ENCODE measurements around the gene SLC17A2. TPM values are rescaled to one million over a fixed set of nuclear protein-coding genes. Genes with fewer than 3 reads are reported as not detected.

Gene SLC17A2
- total and polyA plus RNA-seq, 2 donors (not counting 1 experiment from before 2014, with no cell fraction given), result not detected

DNA sequence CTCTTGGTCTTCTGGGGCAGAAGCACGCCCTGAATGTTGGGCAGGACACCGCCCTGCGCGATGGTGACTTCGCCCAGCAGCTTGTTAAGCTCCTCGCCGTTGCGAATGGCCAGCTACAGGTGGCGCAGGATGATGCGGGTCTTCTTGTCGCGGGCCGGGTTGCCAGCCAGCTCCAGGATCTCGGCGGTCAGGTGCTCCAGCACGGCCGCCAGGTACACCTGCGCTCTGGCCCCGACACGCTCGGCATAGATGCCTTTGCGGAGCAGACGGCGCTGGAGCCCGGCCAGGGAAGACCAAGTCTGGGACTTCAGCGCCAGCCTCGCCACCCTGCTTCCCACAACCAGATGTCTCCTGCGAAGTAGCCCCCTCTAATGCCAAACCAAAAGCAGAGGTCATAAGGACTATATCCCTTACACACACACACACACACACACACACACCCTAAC, 48.4 kb downstream of the SLC17A2 start:
- WGBS (ENCODE audit: insufficient coverage), result 46% methylated on average over 28 of the region's 28 CpGs
- peak overlapping the region; percentile 68 for H3K4me2 ChIP-seq (replicated peaks; ENCODE audit: low read depth, low read length, poor library complexity, severe bottlenecking)
- peak overlapping the region; percentile 37 for H3K27ac Mint-ChIP-seq

DNA sequence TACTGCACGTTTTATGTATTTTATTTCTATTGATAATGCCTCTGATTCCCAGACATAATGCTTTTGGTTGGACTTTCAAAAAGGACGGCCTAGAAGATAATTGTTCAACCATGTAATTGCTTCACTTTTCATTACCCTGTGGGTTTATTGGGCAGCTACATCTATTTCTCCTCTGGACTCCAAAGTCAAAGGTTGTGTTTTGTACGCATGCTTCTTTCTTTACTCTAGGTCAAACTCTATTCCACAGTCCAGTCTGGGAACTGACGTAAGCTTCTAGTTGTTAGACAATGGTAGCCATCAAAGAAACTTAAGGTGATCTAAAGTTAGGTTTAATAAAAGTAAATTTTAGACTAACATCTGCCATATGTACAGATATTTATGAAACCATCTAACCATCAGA, 49.9 kb downstream of the SLC17A2 start:
- Histone ChIP-seq H3K79me2 (ENCODE audit: control insufficient read depth, insufficient read depth, low read length) (no peaks in the 10 kb centered on the region), H3K36me3 (replicated peaks in 1 of 2; ENCODE audit: control extremely low read depth in 1 of 2, control insufficient read depth in 1 of 2, extremely low read depth in 1 of 2, insufficient read depth in 2 of 2, low read length in 1 of 2) (no peaks in the 10 kb centered on the region), H4K20me1 (ENCODE audit: control insufficient read depth, insufficient read depth, low read length, poor library complexity, severe bottlenecking) (no peaks in the 10 kb centered on the region), H2AFZ (ENCODE audit: insufficient read depth, low read depth, low read length, poor library complexity, severe bottlenecking) (no peak overlapping the region), H3K4me1 (ENCODE audit: control insufficient read depth in 2 of 2, insufficient read depth in 2 of 2, low read length in 2 of 2) (peaks cover 0 to 4% of the 10 kb centered on the region in 2 donors), H3K4me2 (replicated peaks; ENCODE audit: low read depth, low read length, poor library complexity, severe bottlenecking) (no peak overlapping the region), H3K4me3 (ENCODE audit: control extremely low read depth in 1 of 5, extremely low read depth in 1 of 5, insufficient read depth in 1 of 5, low read depth in 2 of 5, low read length in 4 of 5) (no peak overlapping the region), H3K27ac (ENCODE audit: low read length in 2 of 2) (no peak overlapping the region), H3K9ac (ENCODE audit: low read length) (no peak overlapping the region), H3K27me3 (replicated peaks in 1 of 4; ENCODE audit: control extremely low read depth in 1 of 4, control insufficient read depth in 3 of 4, insufficient read depth in 4 of 4, low read length in 3 of 4) (no peaks in the 10 kb centered on the region), H3K9me3 (ENCODE audit: control extremely low read depth in 1 of 3, control insufficient read depth in 2 of 3, insufficient read depth in 1 of 3, low read length in 2 of 3) (no peaks in the 10 kb centered on the region)
- WGBS (ENCODE audit: insufficient coverage), result no CpG with 5 or more reads among the region's 4 CpGs
- intact Hi-C loops (cut with micrococcal nuclease), result no loop called here
- no peaks in the 10 kb centered on the region for H3K9me3 Mint-ChIP-seq (ENCODE audit: insufficient read depth)
- CTCF ChIA-PET, result no interaction called here
- DNase-seq (no peak), ATAC-seq (ENCODE audit: low read depth) (no peak)
- no peak overlapping the region for H3K4me3 Mint-ChIP-seq
- no peak overlapping the region for H3K27ac Mint-ChIP-seq
- H3K4me1 Mint-ChIP-seq, result peaks cover 9% of the 10 kb centered on the region
- TF ChIP-seq, protein P1, sequence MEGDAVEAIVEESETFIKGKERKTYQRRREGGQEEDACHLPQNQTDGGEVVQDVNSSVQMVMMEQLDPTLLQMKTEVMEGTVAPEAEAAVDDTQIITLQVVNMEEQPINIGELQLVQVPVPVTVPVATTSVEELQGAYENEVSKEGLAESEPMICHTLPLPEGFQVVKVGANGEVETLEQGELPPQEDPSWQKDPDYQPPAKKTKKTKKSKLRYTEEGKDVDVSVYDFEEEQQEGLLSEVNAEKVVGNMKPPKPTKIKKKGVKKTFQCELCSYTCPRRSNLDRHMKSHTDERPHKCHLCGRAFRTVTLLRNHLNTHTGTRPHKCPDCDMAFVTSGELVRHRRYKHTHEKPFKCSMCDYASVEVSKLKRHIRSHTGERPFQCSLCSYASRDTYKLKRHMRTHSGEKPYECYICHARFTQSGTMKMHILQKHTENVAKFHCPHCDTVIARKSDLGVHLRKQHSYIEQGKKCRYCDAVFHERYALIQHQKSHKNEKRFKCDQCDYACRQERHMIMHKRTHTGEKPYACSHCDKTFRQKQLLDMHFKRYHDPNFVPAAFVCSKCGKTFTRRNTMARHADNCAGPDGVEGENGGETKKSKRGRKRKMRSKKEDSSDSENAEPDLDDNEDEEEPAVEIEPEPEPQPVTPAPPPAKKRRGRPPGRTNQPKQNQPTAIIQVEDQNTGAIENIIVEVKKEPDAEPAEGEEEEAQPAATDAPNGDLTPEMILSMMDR (IDR thresholded peaks at IDR 0.05), result no peak
- no peak for TF ChIP-seq EZH2 (IDR thresholded peaks at IDR 0.05; ENCODE audit: borderline replicate concordance, insufficient read depth, low read depth, low read length, poor library complexity, severe bottlenecking)
- H3K27me3 Mint-ChIP-seq, result peaks cover 39% of the 10 kb centered on the region
- POLR2A ChIA-PET, result no interaction called here

More for the DNA sequence above, 48.4 kb downstream of the SLC17A2 start:
- peaks cover 0 to 4% of the 10 kb centered on the region in 2 donors for H3K4me1 ChIP-seq (ENCODE audit: control insufficient read depth in 2 of 2, insufficient read depth in 2 of 2, low read length in 2 of 2)
- no peaks in the 10 kb centered on the region for H3K27me3 ChIP-seq (replicated peaks in 1 of 4; ENCODE audit: control extremely low read depth in 1 of 4, control insufficient read depth in 3 of 4, insufficient read depth in 4 of 4, low read length in 3 of 4)
- no peak overlapping the region for H3K27ac ChIP-seq (ENCODE audit: low read length in 2 of 2)
- peaks cover 0 to 3% (median 0%) of the 10 kb centered on the region in 3 donors for H3K9me3 ChIP-seq (ENCODE audit: control extremely low read depth in 1 of 3, control insufficient read depth in 2 of 3, insufficient read depth in 1 of 3, low read length in 2 of 3)
- no peaks in the 10 kb centered on the region for H3K36me3 ChIP-seq (replicated peaks in 1 of 2; ENCODE audit: control extremely low read depth in 1 of 2, control insufficient read depth in 1 of 2, extremely low read depth in 1 of 2, insufficient read depth in 2 of 2, low read length in 1 of 2)
- Mint-ChIP-seq H3K9me3 (ENCODE audit: insufficient read depth) (no peaks in the 10 kb centered on the region), H3K27me3 (peaks cover 35% of the 10 kb centered on the region), H3K4me3 (peak overlapping the region; percentile 87), H3K4me1 (peaks cover 9% of the 10 kb centered on the region)
- peak overlapping the region; percentile 77 for H2AFZ ChIP-seq (ENCODE audit: insufficient read depth, low read depth, low read length, poor library complexity, severe bottlenecking)
- DNase-seq (no peak), ATAC-seq (ENCODE audit: low read depth) (peak; percentile 62)
- no peaks in the 10 kb centered on the region for H4K20me1 ChIP-seq (ENCODE audit: control insufficient read depth, insufficient read depth, low read length, poor library complexity, severe bottlenecking)
- POLR2A ChIA-PET, result interaction anchor here (0.6 to 0.7 kb wide), 3 partner anchors 84 to 1592 kb away, joined by 4 to 7 read pairs (median 6); no protein-coding TSS in a partner anchor
- no peaks in the 10 kb centered on the region for H3K79me2 ChIP-seq (ENCODE audit: control insufficient read depth, insufficient read depth, low read length)
- TF ChIP-seq EZH2 (IDR thresholded peaks at IDR 0.05; ENCODE audit: borderline replicate concordance, insufficient read depth, low read depth, low read length, poor library complexity, severe bottlenecking), result no peak
- TF ChIP-seq, protein P1 (IDR thresholded peaks at IDR 0.05), result no peak
- intact Hi-C loops (cut with micrococcal nuclease), result no loop called here
- CTCF ChIA-PET, result interaction anchor here (0.6 to 1.5 kb wide), 7 partner anchors 10 to 124 kb away, joined by 3 to 5 read pairs (median 3); no protein-coding TSS in a partner anchor
- H3K4me3 ChIP-seq (ENCODE audit: control extremely low read depth in 1 of 5, extremely low read depth in 1 of 5, insufficient read depth in 1 of 5, low read depth in 2 of 5, low read length in 4 of 5), result peak overlapping the region in 4 of 5 experiments; percentile 34 to 43 (median 37)
- H3K9ac ChIP-seq (ENCODE audit: low read length), result peak overlapping the region; percentile 33
